ENCODE measurements around the gene CFAP97. TPM values are rescaled to one million over a fixed set of nuclear protein-coding genes. Genes with fewer than 3 reads are reported as not detected.

The CFAP97 gene
- total RNA-seq, 2 donors from 2014 or later, result 17.1 to 19.5 TPM

DNA sequence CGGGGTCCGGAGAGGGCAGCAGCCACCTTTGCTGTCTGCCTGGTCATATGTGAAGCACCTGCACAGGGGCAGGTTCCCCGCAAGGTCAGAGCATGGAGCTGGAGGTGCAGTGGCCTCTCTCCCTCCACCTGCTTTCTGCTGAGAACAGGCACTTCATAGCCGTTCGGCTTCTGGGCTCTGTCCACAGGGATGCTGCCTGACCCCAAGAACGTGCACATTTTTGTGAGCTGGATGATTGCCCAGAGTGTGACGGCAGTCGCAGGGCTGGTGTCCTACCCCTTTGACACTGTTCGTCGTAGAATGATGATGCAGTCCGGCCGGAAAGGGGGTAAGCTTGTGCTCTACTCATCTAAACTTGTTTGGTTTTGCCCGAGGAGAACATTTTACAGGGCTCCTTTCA lies 58.2 kb downstream of the CFAP97 start:
- TF ChIP-seq, protein P1, sequence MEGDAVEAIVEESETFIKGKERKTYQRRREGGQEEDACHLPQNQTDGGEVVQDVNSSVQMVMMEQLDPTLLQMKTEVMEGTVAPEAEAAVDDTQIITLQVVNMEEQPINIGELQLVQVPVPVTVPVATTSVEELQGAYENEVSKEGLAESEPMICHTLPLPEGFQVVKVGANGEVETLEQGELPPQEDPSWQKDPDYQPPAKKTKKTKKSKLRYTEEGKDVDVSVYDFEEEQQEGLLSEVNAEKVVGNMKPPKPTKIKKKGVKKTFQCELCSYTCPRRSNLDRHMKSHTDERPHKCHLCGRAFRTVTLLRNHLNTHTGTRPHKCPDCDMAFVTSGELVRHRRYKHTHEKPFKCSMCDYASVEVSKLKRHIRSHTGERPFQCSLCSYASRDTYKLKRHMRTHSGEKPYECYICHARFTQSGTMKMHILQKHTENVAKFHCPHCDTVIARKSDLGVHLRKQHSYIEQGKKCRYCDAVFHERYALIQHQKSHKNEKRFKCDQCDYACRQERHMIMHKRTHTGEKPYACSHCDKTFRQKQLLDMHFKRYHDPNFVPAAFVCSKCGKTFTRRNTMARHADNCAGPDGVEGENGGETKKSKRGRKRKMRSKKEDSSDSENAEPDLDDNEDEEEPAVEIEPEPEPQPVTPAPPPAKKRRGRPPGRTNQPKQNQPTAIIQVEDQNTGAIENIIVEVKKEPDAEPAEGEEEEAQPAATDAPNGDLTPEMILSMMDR (IDR thresholded peaks at IDR 0.05), result no peak
- no peak for TF ChIP-seq POLR2A (IDR thresholded peaks at IDR 0.05)
- 60 to 78% methylated on average over 10 to 13 of the region's 13 CpGs for WGBS, 2 donors
- peak; percentile 26 to 39 (median 32) for DNase-seq
- intact Hi-C loops (cut with DNase I), result no loop called here
- no peak overlapping the region for H3K4me3 ChIP-seq
- no peaks in the 10 kb centered on the region for H3K9me3 ChIP-seq
- ATAC-seq, result no peak
- H3K36me3 ChIP-seq (replicated peaks in 1 of 2; ENCODE audit: insufficient read depth in 1 of 2, low read depth in 2 of 2), result no peaks in the 10 kb centered on the region
- peaks cover 23% of the 10 kb centered on the region for H3K4me1 ChIP-seq
- H3K27me3 ChIP-seq, result no peaks in the 10 kb centered on the region
- H3K27ac ChIP-seq, result peak overlapping the region in 2 of 4 donors; percentile 20 to 22

DNA sequence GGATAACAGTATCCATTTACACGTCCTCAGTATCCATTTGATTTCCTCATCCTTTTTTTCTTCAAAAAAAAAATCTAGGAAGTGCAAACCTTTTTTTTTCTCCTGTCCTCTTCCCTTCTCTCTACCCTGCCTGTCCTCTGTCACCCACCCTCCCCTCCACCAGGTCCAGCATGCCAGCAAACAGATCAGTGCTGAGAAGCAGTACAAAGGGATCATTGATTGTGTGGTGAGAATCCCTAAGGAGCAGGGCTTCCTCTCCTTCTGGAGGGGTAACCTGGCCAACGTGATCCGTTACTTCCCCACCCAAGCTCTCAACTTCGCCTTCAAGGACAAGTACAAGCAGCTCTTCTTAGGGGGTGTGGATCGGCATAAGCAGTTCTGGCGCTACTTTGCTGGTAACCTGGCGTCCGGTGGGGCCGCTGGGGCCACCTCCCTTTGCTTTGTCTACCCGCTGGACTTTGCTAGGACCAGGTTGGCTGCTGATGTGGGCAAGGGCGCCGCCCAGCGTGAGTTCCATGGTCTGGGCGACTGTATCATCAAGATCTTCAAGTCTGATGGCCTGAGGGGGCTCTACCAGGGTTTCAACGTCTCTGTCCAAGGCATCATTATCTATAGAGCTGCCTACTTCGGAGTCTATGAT lies 59.1 kb downstream of the CFAP97 start:
- H3K36me3 ChIP-seq (replicated peaks in 1 of 2; ENCODE audit: insufficient read depth in 1 of 2, low read depth in 2 of 2), result no peaks in the 10 kb centered on the region
- TF ChIP-seq, protein P1 (IDR thresholded peaks at IDR 0.05), result no peak
- no peak for TF ChIP-seq POLR2A (IDR thresholded peaks at IDR 0.05)
- H3K9me3 ChIP-seq, result no peaks in the 10 kb centered on the region
- ATAC-seq (no peak), DNase-seq (no peak)
- H3K4me3 ChIP-seq, result no peak overlapping the region
- H3K27ac ChIP-seq, result no peak overlapping the region
- peaks cover 23% of the 10 kb centered on the region for H3K4me1 ChIP-seq
- no peaks in the 10 kb centered on the region for H3K27me3 ChIP-seq
- intact Hi-C loops (cut with DNase I), result no loop called here
- 76 to 82% methylated on average over 16 of the region's 16 CpGs for WGBS, 2 donors

DNA sequence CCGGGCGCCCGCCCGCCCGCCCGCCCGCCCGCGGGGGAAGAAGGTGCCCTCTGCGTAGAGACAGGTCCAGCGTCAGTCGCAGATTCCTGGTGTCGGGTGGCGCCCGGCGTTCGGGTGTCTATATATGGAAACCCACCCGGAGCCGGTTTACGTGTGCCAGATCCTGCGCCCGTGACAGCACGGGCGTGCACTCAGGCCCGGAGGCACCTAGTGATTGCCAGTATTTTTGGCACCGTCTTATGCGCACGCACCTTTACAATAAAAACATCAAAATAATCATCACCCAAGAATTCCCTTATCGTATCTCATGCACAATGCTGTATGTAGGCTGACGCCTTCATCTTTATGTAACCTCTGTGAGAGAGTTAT lies 60.2 kb downstream of the CFAP97 start:
- peak overlapping the region; percentile 38 to 61 for H3K4me3 ChIP-seq
- H3K27me3 ChIP-seq, result no peaks in the 10 kb centered on the region
- intact Hi-C loops (cut with DNase I), result no loop called here
- H3K27ac ChIP-seq, result peak overlapping the region in 3 of 4 donors; percentile 28 to 93 (median 88)
- H3K9me3 ChIP-seq, result no peaks in the 10 kb centered on the region
- peaks cover 23% of the 10 kb centered on the region for H3K4me1 ChIP-seq
- no peak for TF ChIP-seq POLR2A (IDR thresholded peaks at IDR 0.05)
- TF ChIP-seq, protein P1 (IDR thresholded peaks at IDR 0.05), result no peak
- H3K36me3 ChIP-seq (replicated peaks in 1 of 2; ENCODE audit: insufficient read depth in 1 of 2, low read depth in 2 of 2), result no peaks in the 10 kb centered on the region
- peak; percentile 50 to 60 (median 54) for DNase-seq
- no peak for ATAC-seq
- WGBS, 2 donors, result 1 to 3% methylated on average over 2 to 23 of the region's 30 CpGs

DNA sequence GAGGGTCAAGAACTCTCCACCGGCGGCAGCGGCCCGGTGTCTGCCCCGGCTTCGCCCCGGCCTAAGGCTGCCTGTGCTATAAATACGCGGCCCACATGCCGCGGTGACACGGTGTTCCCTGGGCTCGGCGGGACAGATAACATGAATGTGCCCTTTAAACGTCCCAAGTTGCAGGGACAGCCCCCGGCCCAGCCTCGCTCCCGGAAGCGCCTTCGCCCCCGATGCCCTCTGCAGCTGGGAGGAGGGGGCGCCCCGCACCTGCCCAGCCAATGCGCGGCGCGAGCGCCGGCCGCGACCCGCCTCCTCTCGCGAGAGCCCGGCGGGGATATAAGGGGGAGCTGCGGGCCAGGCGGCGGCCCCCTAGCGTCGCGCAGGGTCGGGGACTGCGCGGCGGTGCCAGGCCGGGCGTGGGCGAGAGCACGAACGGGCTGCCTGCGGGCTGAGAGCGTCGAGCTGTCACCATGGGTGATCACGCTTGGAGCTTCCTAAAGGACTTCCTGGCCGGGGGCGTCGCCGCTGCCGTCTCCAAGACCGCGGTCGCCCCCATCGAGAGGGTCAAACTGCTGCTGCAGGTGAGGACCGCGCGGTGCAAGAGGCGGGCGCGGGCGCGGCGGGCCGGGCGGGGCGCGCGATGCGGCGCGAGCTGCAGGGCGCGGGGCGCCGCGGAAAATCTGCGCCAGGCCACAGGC lies 60.7 kb downstream of the CFAP97 start, which contains the start of gene SLC25A4:
TSS of gene SLC25A4 (plus strand) at position 355 of the 689 bp plus-strand sequence. CDS start at position 462, 107 bp downstream.
- Histone ChIP-seq H3K4me1 (peaks cover 23% of the 10 kb centered on the region), H3K27me3 (no peaks in the 10 kb centered on the region), H3K36me3 (replicated peaks in 1 of 2; ENCODE audit: insufficient read depth in 1 of 2, low read depth in 2 of 2) (no peaks in the 10 kb centered on the region), H3K4me3 (peak within 1 kb of the TSS; percentile 46 to 61), H3K9me3 (no peaks in the 10 kb centered on the region), H3K27ac (peak within 1 kb of the TSS; percentile 28 to 93 (median 85))
- peak; percentile 90 to 92 (median 92) for DNase-seq
- 0% methylated on average over 85 of the region's 87 CpGs; no CpG with 5 or more reads in 1 of the 2 donors for WGBS, 2 donors
- intact Hi-C loops (cut with DNase I), result no loop called here
- TF ChIP-seq, protein P1 (IDR thresholded peaks at IDR 0.05), result peak; percentile 27 to 74 (median 47)
- peak; percentile 94 to 98 (median 94) for TF ChIP-seq POLR2A (IDR thresholded peaks at IDR 0.05)
- ATAC-seq, result peak; percentile 97

All from body of pancreas (tissue), 4 donors.